Measurements from ENCODE around the gene ELF4. TPM values are rescaled to one million over a fixed set of nuclear protein-coding genes. Genes with fewer than 3 reads are reported as not detected.

ELF4 gene
- total RNA-seq, 1 experiment from 2014 or later = 0.81 TPM

GRCh38 chrX:130047416-130047815 lies 62.9 kb downstream of the ELF4 start:
- Histone ChIP-seq H3K4me1 (ENCODE audit: insufficient read depth, low read length) (no peaks in the 10 kb centered on the region), H2BK15ac (ENCODE audit: low read depth, low read length) (no peak overlapping the region), H3K79me1 (ENCODE audit: insufficient read depth, low read depth, low read length, poor library complexity, severe bottlenecking) (no peaks in the 10 kb centered on the region), H2BK12ac (ENCODE audit: insufficient read length, low read depth, low read length) (no peak overlapping the region), H3K27ac (ENCODE audit: insufficient read length, low read depth, low read length) (no peak overlapping the region), H3K79me2 (ENCODE audit: insufficient read depth, low read length) (no peaks in the 10 kb centered on the region), H2BK5ac (ENCODE audit: insufficient read length, low read length) (no peak overlapping the region), H2BK120ac (ENCODE audit: low read depth, low read length, poor library complexity, severe bottlenecking) (no peak overlapping the region), H3K4ac (ENCODE audit: low read depth, low read length) (no peak overlapping the region), H3K23ac (ENCODE audit: insufficient read length, low read depth, low read length) (no peak overlapping the region), H2AK5ac (ENCODE audit: insufficient read length, low read length) (no peak overlapping the region), H3K9me3 (ENCODE audit: control insufficient read depth, low read depth, low read length) (peaks cover 14% of the 10 kb centered on the region), H3K23me2 (ENCODE audit: insufficient read length, low read depth, low read length, poor library complexity, severe bottlenecking) (no peaks in the 10 kb centered on the region), H3T11ph (ENCODE audit: low read length) (no peak overlapping the region), H4K5ac (ENCODE audit: insufficient read length, low read depth, low read length) (no peak overlapping the region), H4K8ac (replicated peaks; ENCODE audit: insufficient read length, low read depth, low read length) (no peak overlapping the region), H4K91ac (ENCODE audit: insufficient read length, low read depth, low read length) (no peak overlapping the region), H3K9ac (ENCODE audit: extremely low read depth, insufficient read length, low read length) (no peak overlapping the region), H3K4me2 (ENCODE audit: insufficient read depth, insufficient read length, low read length) (no peak overlapping the region), H3K14ac (ENCODE audit: insufficient read depth, low read length) (no peak overlapping the region), H2BK20ac (ENCODE audit: low read depth, low read length, poor library complexity, severe bottlenecking) (no peak overlapping the region), H3K27me3 (ENCODE audit: insufficient read depth, low read length) (no peaks in the 10 kb centered on the region), H3K56ac (ENCODE audit: insufficient read length, low read depth, low read length) (no peak overlapping the region), H4K20me1 (ENCODE audit: control insufficient read depth, insufficient read depth, insufficient read length) (no peaks in the 10 kb centered on the region), H2AFZ (ENCODE audit: low read length) (no peak overlapping the region), H3K18ac (ENCODE audit: insufficient read length, low read depth, low read length) (no peak overlapping the region)
- Mint-ChIP-seq H3K27me3 (ENCODE audit: low read depth) (peaks cover 2% of the 10 kb centered on the region), H3K36me3 (ENCODE audit: insufficient read depth in 1 of 3, low read depth in 3 of 3) (peaks cover 18 to 34% (median 25%) of the 10 kb centered on the region in 3 experiments), H3K4me3 (no peak overlapping the region; a peak in 1 of 5 replicates), H3K9me3 (peaks cover 0 to 71% of the 10 kb centered on the region in 2 experiments; a peak in 2 of 5 replicates), H3K4me1 (no peaks in the 10 kb centered on the region), H3K27ac (no peak overlapping the region; a peak in 1 of 7 replicates)
- no CpG with 5 or more reads among the region's 5 CpGs for WGBS (ENCODE audit: extremely low coverage, insufficient read length, low lambda C conversion rate)
- TF ChIP-seq CTCF (conservative IDR thresholded peaks at IDR 0.05) = no peak
- DNase-seq = no peak

Measured in H9 (cell line).